Activated CD8-positive, alpha-beta memory T cell treated with anti-CD3 and anti-CD28 coated beads, Interleukin-2, amount 50 U/mL, for 1 hour (primary cell): ENCODE measurements around the gene NRF1.
"Not testable (repeated sequence)": the region's sequence is repeated elsewhere in the genome, so short reads cannot be mapped to it uniquely, and the experiment has no call there.

Source experiments
- DNase-seq: peaks from one replicate; pipeline ENCODE4 v3.0.0-alpha.2; 2020; ENCODE audit errors: extremely low read depth

Gene NRF1

GRCh38 chr7:129607471-129608120, 3.9 kb upstream of the NRF1 start:
- DNase-seq: no peak

GRCh38 chr7:129609666-129610065, 1.9 kb upstream of the NRF1 start:
- no peak for DNase-seq

GRCh38 chr7:129610709-129611245, 743 bp upstream of the NRF1 start:
- DNase-seq: no peak

DNA sequence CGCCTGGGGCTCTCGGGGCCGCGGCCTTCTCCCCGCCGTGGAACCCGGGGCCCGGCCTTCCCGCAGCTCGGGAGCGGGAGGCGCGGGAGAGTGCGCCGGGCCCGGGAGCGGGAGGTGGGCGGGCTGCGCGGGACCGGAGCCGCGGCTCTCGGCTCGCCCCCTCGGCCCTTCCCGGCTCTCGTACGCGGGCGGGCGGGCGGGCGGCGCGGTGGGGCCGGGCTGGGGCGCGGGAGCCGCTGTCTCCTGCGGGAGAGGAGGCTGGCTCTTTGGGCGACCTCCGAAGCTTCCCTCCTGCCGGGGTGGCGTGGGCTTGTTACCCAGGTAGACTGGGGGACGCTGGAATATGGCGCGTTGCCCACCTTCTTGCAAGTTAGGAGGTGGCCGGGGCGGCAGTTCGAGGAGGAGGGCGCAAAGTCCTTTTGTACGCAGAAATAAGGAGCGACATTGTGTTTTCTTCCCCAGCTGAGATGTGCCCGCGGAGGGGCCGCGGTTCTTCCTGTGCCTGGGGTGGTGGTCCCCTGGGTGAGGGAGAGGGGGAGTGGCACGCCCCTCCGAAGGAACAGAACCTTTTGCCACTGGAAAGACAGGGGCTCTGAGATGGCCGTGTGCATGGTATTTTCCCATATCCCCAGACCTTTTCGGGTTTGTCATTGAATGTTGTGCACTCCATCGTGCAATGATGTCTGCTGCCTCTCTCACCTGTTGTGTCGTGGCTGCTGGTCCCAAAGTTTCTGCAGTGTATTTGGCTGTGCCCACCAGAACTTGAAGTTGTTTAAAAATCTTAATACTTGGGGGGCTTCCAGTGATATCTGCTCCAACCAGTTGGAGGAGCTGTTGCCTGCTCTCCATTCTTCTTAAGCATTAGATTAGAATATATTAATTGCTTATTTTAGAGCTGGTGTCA, 844 bp downstream of the NRF1 start:
- no peak for DNase-seq

GRCh38 chr7:129613016-129613337, 1.5 kb downstream of the NRF1 start:
- DNase-seq: no peak

DNA sequence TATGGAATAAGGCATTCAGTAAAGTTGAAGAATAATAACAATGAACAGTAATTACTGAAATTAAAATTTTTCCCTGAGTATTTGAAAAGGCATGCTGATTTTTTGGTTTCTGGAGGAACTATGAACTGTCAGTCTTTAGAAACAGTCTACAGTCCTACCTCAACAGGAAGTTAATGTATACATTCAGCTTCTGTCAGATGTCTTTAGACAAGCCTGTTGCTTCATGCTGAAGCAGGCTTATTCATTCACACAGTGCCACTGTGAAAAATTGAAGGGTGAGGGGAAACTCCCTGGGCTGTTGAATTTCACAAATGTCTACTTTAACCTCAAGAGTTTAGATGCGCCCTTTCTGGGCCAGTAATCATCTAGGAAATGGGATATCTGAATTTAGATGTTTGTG, 3.5 kb downstream of the NRF1 start:
- no peak for DNase-seq

GRCh38 chr7:129616530-129616929, 5.0 kb downstream of the NRF1 start:
- no peak for DNase-seq

DNA sequence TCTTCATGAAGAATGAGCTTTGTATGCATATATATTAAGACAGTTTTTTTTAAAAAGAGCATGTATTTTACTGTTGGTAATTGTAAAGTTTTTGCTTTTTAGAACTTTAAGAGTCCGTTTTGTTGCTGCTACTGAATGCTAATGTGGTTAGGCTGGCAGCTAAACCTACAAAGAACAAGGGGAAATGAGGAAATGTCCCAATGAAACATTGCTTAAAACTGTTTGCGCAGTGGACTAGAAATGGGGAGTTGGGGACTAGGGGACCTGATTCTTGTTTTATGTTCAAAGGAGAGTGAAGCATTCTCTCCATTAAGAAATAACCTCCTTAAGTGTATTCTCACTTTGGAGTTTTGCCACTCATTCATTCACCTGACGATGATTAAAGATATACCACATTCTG, 5.7 kb downstream of the NRF1 start:
- no peak for DNase-seq

DNA sequence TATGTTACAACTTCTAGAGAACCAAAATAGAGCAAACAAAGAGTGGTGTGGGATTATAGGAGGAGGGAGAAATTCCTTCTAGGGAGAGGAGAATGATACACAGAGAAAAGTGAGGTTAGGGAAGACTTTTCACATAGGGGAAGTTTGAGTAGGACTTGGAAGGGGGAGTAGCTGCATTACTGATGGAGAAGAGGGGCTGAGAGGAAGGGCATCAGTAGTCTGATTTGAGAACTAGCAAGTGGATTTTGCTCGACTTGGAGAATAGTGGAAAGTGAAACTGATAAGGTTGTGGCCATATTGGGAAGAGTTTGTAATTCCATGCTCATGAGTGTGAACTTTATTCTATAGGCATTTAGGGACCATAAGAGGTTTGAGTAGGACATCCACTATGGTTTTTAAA, 6.1 kb downstream of the NRF1 start:
- DNase-seq: no peak

DNA sequence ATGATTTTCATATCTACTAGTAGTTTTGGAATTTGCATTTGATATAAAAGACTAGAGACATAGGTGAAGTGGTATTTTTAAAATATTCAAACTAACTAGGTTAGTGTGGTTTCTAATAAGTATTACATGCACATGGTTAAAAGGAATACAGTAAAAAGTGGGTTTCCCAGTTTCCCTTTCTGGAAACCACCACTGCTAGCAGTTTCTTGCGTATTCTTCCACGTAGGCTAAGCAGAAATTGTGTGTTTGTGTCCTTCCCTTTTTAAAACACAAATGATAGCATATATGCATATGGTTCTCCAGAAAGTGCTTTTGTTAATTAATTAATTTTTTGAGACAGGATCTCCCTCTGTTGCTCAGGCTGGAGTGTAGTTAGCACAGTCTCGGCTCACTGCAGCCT, 15.4 kb downstream of the NRF1 start:
- no peak for DNase-seq

DNA sequence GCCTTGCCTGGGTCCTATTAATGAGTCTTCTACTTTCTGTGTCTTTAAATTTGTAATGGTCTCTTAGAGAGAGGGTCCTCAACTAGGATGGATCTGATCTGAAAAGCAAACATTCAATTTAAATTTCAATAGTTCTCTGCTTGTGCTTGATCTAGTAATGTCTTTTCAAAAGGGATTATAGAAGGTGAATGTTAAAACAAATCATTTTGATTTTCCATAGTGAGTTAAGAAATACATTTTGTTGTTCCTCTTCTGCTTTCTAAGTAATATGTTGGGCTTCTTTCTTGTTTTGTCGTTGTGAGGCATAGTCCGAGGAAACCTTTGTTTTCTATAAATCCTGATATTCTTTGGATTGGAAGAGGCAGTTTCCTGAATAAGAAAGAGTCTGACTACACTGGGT, 18.8 kb downstream of the NRF1 start:
- no peak for DNase-seq

DNA sequence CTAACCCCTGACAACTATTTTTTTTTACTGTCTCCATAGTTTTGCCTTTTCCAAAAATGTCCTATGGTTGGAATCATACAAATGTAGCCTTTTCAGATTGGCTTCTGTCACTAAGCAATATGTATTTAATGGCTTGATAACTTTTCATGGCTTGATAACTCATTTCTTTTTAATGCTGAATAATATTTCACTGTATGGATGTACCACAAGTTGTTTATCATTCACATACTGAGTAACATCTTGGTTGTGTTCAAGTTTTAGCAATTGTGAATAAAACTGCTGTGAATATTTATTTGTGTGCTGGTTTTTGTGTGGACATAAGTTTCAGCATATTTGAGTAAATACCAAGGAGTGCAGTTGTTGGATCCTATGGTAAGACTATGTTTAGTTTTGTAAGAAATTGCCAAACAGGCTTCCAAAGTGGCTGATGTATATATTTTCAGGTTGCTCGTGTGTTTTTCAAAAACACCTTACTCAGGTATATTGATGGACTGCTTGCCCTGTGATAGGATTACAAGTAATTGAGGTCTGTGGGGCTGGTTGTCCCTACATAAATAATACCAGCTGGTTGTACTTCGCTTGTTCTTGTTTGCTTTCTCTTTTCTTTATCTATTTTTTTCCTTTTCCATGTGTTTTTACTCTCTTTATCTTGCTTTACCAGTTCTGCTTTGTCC, 23.0 kb downstream of the NRF1 start:
- no peak for DNase-seq

- no peak for DNase-seq
Measured at GRCh38 chr7:129635300-129636029, 23.9 kb downstream of the NRF1 start.

DNA sequence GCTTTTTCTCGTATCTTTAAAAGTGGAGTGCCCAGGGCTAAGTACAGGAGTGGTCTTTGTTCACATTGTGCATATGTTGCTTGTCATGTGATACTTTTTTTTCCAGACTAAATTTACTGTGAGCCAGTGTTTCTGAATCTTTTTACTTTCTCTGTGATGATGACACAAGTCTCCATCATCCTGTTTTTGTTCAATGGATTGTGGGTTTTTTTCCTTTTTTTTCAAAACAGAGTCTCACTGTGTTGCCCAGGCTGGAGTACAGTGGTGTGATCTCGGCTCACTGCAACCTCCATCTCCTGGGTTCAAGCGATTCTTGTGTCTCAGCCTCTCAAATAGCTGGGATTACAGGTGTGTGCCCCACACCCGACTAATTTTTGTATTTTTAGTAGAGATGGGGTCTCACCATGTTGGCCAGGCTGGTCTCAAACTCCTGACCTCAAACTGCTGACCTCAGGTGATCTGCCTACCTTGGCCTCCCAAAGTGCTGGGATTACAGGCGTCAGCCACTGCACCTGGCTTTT, 24.6 kb downstream of the NRF1 start:
- not testable (repeated sequence) for DNase-seq

DNA sequence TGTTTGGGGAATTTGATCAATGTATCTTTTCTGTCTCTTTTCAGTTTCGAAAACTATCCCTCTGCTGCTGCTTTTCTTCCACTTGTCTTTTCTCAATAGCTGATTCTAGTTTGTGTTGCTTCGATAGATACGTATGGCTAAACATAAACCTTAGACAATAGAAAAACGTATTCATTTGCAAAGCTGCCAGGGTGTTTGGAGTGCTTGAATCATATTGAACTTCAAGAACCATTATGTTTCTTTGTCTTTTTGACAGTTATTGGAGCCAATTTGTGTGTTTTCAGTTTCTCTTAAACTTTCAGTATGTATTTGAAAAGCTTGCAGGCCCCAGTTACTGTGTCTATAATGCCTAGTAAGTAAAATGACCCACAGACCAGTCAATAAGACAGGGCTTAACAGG, 25.1 kb downstream of the NRF1 start:
- no peak for DNase-seq

DNA sequence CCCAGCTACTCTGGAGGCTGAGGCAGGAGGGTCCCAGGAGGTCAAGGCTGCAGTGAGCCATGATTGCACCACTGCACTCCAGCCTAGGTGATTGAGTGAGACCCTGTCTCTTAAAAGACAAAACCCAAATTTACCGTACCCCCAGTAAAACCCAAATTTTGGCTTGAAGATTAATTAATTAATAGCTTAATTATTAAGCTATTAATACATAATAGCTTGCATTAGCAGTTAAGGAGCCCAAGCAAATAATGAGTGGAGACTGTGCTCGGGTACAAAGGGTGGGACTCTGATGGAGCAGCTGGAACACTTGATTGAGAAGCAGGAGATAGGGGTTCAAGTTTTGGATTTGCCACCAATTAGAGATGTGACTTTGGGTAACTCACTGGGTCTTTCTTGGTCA, 28.9 kb downstream of the NRF1 start:
- no peak for DNase-seq

GRCh38 chr7:129642871-129643549, 31.5 kb downstream of the NRF1 start:
- no peak for DNase-seq

- DNase-seq: no peak
Measured at GRCh38 chr7:129643550-129644170, 32.1 kb downstream of the NRF1 start.

GRCh38 chr7:129644634-129645230, 33.2 kb downstream of the NRF1 start:
- no peak for DNase-seq

GRCh38 chr7:129646369-129647021, 35.0 kb downstream of the NRF1 start:
- DNase-seq: no peak
